ENCODE data around the gene BYSL.

DNA sequence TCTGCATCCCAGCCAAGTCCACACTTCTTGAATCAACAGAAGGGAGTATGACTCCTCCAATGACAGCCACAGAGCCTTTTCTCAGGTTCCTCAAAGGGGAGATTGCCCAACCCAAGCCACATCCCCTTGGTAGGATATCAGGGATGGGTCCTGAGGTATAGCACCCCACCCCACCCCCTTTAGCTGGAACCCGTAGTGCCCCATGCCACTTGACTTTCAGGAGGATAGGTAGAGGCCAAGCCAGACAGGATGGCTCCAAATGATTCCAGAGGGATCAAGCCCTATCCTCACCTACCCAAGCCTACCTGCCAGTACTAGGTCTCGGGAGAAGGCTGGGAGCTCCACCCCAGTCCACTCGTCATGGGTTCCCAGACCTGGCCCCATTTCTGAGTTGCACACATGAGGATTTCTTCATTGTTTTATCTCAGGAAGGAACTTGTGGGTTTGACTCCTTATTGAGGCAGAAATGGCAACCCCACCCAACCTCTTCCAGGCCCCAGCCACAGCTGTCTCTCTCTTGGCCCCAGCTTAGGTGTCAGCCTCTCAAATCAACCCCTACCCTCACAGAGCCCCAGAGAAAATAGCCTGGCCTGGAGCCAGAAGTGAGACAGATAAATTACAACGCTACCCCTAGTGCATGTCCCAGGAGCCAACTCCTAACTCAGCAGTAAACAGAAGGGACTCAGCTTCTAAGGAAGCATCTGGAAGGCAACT lies 16.7 kb downstream of the BYSL start:
- TF ChIP-seq REST (IDR thresholded peaks at IDR 0.05; ENCODE audit: low read depth, low read length) (no peak), YY1 (IDR thresholded peaks at IDR 0.05; ENCODE audit: low read depth) (no peak), FOXM1 (IDR thresholded peaks at IDR 0.05; ENCODE audit: low read depth) (no peak), POLR2AphosphoS5 (IDR thresholded peaks at IDR 0.05; ENCODE audit: low read depth, low read length) (no peak), FOSL2 (IDR thresholded peaks at IDR 0.05; ENCODE audit: borderline replicate concordance, low read depth) (no peak), USF2 (IDR thresholded peaks at IDR 0.05; ENCODE audit: borderline replicate concordance, low read depth, low read length) (no peak), EP300 (IDR thresholded peaks at IDR 0.05; ENCODE audit: borderline replicate concordance in 1 of 2, low read depth in 1 of 2, low read length in 1 of 2) (no peak)
- TF ChIP-seq, protein P1, sequence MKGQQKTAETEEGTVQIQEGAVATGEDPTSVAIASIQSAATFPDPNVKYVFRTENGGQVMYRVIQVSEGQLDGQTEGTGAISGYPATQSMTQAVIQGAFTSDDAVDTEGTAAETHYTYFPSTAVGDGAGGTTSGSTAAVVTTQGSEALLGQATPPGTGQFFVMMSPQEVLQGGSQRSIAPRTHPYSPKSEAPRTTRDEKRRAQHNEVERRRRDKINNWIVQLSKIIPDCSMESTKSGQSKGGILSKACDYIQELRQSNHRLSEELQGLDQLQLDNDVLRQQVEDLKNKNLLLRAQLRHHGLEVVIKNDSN (IDR thresholded peaks at IDR 0.05; ENCODE audit: borderline replicate concordance, low read depth): no peak
- TF ChIP-seq, protein P2, sequence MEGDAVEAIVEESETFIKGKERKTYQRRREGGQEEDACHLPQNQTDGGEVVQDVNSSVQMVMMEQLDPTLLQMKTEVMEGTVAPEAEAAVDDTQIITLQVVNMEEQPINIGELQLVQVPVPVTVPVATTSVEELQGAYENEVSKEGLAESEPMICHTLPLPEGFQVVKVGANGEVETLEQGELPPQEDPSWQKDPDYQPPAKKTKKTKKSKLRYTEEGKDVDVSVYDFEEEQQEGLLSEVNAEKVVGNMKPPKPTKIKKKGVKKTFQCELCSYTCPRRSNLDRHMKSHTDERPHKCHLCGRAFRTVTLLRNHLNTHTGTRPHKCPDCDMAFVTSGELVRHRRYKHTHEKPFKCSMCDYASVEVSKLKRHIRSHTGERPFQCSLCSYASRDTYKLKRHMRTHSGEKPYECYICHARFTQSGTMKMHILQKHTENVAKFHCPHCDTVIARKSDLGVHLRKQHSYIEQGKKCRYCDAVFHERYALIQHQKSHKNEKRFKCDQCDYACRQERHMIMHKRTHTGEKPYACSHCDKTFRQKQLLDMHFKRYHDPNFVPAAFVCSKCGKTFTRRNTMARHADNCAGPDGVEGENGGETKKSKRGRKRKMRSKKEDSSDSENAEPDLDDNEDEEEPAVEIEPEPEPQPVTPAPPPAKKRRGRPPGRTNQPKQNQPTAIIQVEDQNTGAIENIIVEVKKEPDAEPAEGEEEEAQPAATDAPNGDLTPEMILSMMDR (IDR thresholded peaks at IDR 0.05): no peak

Measured in SK-N-SH (cell line).